Endothelial cell of umbilical vein (primary cell): ENCODE results near the gene KCNJ6. TPM values are rescaled to one million over a fixed set of nuclear protein-coding genes. Genes with fewer than 3 reads are reported as not detected.

ENCODE experiments used
- BruUV-seq: library from RNA; stranded (reverse); fragments of 400-500 nt; replicated peaks from 2 replicates; lab custom pipeline; 2021; lab: Mats Ljungman, UMichigan
- CTCF ChIA-PET: fragments of 300-600, 350-600 bp; sonication (Branson Sonifier 250); formaldehyde crosslinking; loops from one replicate; lab custom pipeline; 2021; ENCODE audit warnings: antibody characterized with exemption, inconsistent platforms; lab: Charles Lee
- POLR2A ChIA-PET: fragments of 300-600, 350-600 bp; sonication (Branson Sonifier 250); formaldehyde crosslinking; loops from one replicate; lab custom pipeline; 2021; ENCODE audit warnings: antibody characterized with exemption, inconsistent platforms; lab: Charles Lee
- DNase-seq: peaks from one replicate; pipeline ENCODE4 v3.0.0-alpha.2; 2011; ENCODE audit warnings: low read depth, low spot score
- FAIRE-seq: peaks from 2 replicates; lab custom pipeline; 2011; peaks lifted over from hg19 to GRCh38; lab: Jason Lieb, UNC
- H2AFZ ChIP-seq: 2 replicates; pipeline ENCODE4 v1.6.0; 2012; ENCODE audit warnings: low read depth, low read length, control low read depth, inconsistent platforms
- H3K27ac ChIP-seq: 2 replicates; pipeline ENCODE4 v1.5.1; 2011; ENCODE audit warnings: low read depth, mild to moderate bottlenecking, control low read depth, low read length, moderate library complexity; ENCODE audit not compliant: insufficient read depth
- H3K27me3 ChIP-seq, 2 experiments: 2 replicates each; pipeline versions ENCODE4 v1.6.0 to v1.6.1; 2011; ENCODE audit warnings: low read length in 2 of 2, mixed read lengths in 1 of 2; ENCODE audit not compliant: control insufficient read depth in 2 of 2, insufficient read depth in 2 of 2
- H3K36me3 ChIP-seq, 2 experiments: 2 replicates in 1 of 2; 3 replicates in 1 of 2; pipeline ENCODE4 v1.5.1; 2011; ENCODE audit warnings: low read length in 2 of 2, mild to moderate bottlenecking in 1 of 2, moderate library complexity in 1 of 2; ENCODE audit not compliant: control insufficient read depth in 2 of 2, insufficient read depth in 2 of 2; ENCODE audit errors: extremely low read depth in 1 of 2
- H3K4me1 ChIP-seq: 3 replicates; pipeline ENCODE4 v1.5.1; 2011; ENCODE audit warnings: mild to moderate bottlenecking, low read length; ENCODE audit not compliant: control insufficient read depth, insufficient read depth; ENCODE audit errors: extremely low read depth
- H3K4me2 ChIP-seq: 2 replicates; pipeline ENCODE4 v1.6.1; 2011; ENCODE audit warnings: low read length, control low read depth, mixed read lengths; ENCODE audit not compliant: insufficient read depth
- H3K4me3 ChIP-seq, 3 experiments: fragments of 200-600 bp in 1 of 3; sonication (generic), shearing (Covaris generic) in 1 of 3; replicated peaks in 1 of 3; 2 replicates each; pipeline ENCODE4 v1.5.1; 2011 to 2016; ENCODE audit warnings: control low read depth in 3 of 3, low read length in 3 of 3, mild to moderate bottlenecking in 2 of 3, inconsistent platforms in 1 of 3, low read depth in 1 of 3, moderate library complexity in 1 of 3; ENCODE audit not compliant: insufficient read depth in 1 of 3
- H3K79me2 ChIP-seq: 2 replicates; pipeline ENCODE4 v1.6.0; 2012; ENCODE audit warnings: low read length, inconsistent platforms; ENCODE audit not compliant: control insufficient read depth, insufficient read depth
- H3K9ac ChIP-seq: replicated peaks from 2 replicates; pipeline ENCODE3; 2011; ENCODE audit warnings: low read length, control low read depth; ENCODE audit not compliant: insufficient read depth; ENCODE audit errors: extremely low read depth
- H3K9me1 ChIP-seq: replicated peaks from 3 replicates; pipeline ENCODE4 v1.6.0; 2011; ENCODE audit warnings: mild to moderate bottlenecking, low read length; ENCODE audit not compliant: control insufficient read depth, insufficient read depth; ENCODE audit errors: extremely low read depth
- H3K9me3 ChIP-seq: replicated peaks from 2 replicates; pipeline ENCODE4 v1.5.1; 2012; ENCODE audit warnings: low read length, inconsistent platforms; ENCODE audit not compliant: control insufficient read depth, insufficient read depth
- H4K20me1 ChIP-seq: replicated peaks from 2 replicates; pipeline ENCODE3; 2011; ENCODE audit warnings: mild to moderate bottlenecking, low read length; ENCODE audit not compliant: control insufficient read depth, insufficient read depth; ENCODE audit errors: extremely low read depth
- CTCF ChIP-seq, 2 donors: IDR thresholded peaks; 1 replicate in 1 of 2; 2 replicates in 1 of 2; pipeline ENCODE4 v1.5.1; 2011; ENCODE audit warnings: low read length in 2 of 2, mild to moderate bottlenecking in 2 of 2, moderate library complexity in 2 of 2, control low read depth in 1 of 2, inconsistent platforms in 1 of 2, low read depth in 1 of 2; ENCODE audit not compliant: insufficient read depth in 1 of 2; ENCODE audit errors: extremely low read depth in 1 of 2
- FOS ChIP-seq: IDR thresholded peaks from 2 replicates; pipeline ENCODE4 v1.6.1; 2011; ENCODE audit warnings: mild to moderate bottlenecking, low read length, moderate library complexity, borderline replicate concordance; ENCODE audit not compliant: insufficient read depth
- GATA2 ChIP-seq: IDR thresholded peaks from 2 replicates; pipeline ENCODE4 v1.7.0; 2011; ENCODE audit warnings: low read depth, mild to moderate bottlenecking, moderate library complexity, mixed read lengths, low read length; ENCODE audit not compliant: insufficient read length, insufficient read depth
- JUN ChIP-seq: IDR thresholded peaks from 2 replicates; pipeline ENCODE4 v1.6.1; 2011; ENCODE audit warnings: borderline replicate concordance, low read depth; ENCODE audit not compliant: insufficient read length, insufficient read depth
- MYC ChIP-seq: IDR thresholded peaks from one replicate; pipeline ENCODE4 v1.6.1; 2011; ENCODE audit warnings: mild to moderate bottlenecking, low read depth, low read length
- POLR2A ChIP-seq: IDR thresholded peaks from 2 replicates; pipeline ENCODE4 v1.6.1; 2012; ENCODE audit warnings: low read depth, mild to moderate bottlenecking, control low read depth, low read length
- dilution Hi-C: fragments of 300-500 bp; cut with MboI; formaldehyde crosslinking; loops from one replicate; pipeline ENCODE4 v1.15.0; 2019; ENCODE audit warnings: low sequenced_read_pairs; ENCODE audit not compliant: extremely low pct_ligation_motif_present
- intact Hi-C: fragments of 100-400 bp; cut with micrococcal nuclease; formaldehyde crosslinking; loops from one replicate; pipeline ENCODE4 v1.10.0; 2022
- polyA plus RNA-seq, 4 experiments: library from polyadenylated mRNA; depleted of rRNA in 3 of 4; stranded (reverse) in 3 of 4; unstranded in 1 of 4; fragments of >200 nt; gene quantifications; 2 replicates each; pipeline versions ENCODE4 v1.2.1 to v1.2.3, GENCODE V29; 2011 to 2012; ENCODE audit warnings: missing spikeins in 1 of 4
- total RNA-seq: library from RNA; stranded (reverse); gene quantifications from 2 replicates; pipeline ENCODE4 v1.2.3, GENCODE V29; 2021

The KCNJ6 gene
- total and polyA plus RNA-seq, 2 donors (not counting 3 experiments of a cell fraction or from before 2014, with no cell fraction given), result not detected

- H4K20me1 ChIP-seq, result no peaks in the 10 kb centered on the region
- H3K9me1 ChIP-seq, result no peaks in the 10 kb centered on the region
- no peaks in the 10 kb centered on the region for H3K79me2 ChIP-seq
- TF ChIP-seq GATA2 (no peak), CTCF (IDR thresholded peaks at IDR 0.05; ENCODE audit: extremely low read depth in 1 of 2, insufficient read depth in 1 of 2, low read depth in 1 of 2, low read length in 2 of 2) (no peak)
- FAIRE-seq (no peak), DNase-seq (no peak)
- no peak overlapping the region for H2AFZ ChIP-seq
- no peak overlapping the region for H3K9ac ChIP-seq
- ChIA-PET POLR2A (no interaction called here), CTCF (interaction anchor here (1.1 kb wide), 1 partner anchor 190 kb away, joined by 4 read pairs; no protein-coding TSS in a partner anchor)
- no peak overlapping the region for H3K27ac ChIP-seq
- no peak overlapping the region for H3K4me2 ChIP-seq
- intact Hi-C loops (no loop called here), dilution Hi-C loops (no loop called here)
- H3K36me3 ChIP-seq, result no peaks in the 10 kb centered on the region
- BruUV-seq, result no TSS peak
- H3K4me1 ChIP-seq, result no peaks in the 10 kb centered on the region
- H3K4me3 ChIP-seq, result no peak overlapping the region
- H3K9me3 ChIP-seq, result no peaks in the 10 kb centered on the region
- H3K27me3 ChIP-seq, result peaks cover 0 to 5% of the 10 kb centered on the region in 2 experiments
Measured at GRCh38 chr21:37865156-37865555, 51.1 kb downstream of the KCNJ6 start.

- no TSS peak for BruUV-seq
- TF ChIP-seq MYC (no peak), FOS (no peak), POLR2A (no peak), JUN (no peak)
- Histone ChIP-seq H2AFZ (no peak overlapping the region), H3K9ac (no peak overlapping the region), H3K4me2 (no peak overlapping the region), H3K9me3 (no peaks in the 10 kb centered on the region), H3K4me1 (no peaks in the 10 kb centered on the region), H3K9me1 (no peaks in the 10 kb centered on the region), H3K27ac (no peak overlapping the region), H3K36me3 (no peaks in the 10 kb centered on the region), H3K79me2 (no peaks in the 10 kb centered on the region), H3K4me3 (no peak overlapping the region), H4K20me1 (no peaks in the 10 kb centered on the region), H3K27me3 (peaks cover 0 to 5% of the 10 kb centered on the region in 2 experiments)
- POLR2A ChIA-PET, result no interaction called here
- dilution Hi-C loops (no loop called here), intact Hi-C loops (no loop called here)
- CTCF ChIA-PET, result interaction anchor here (1.7 to 2.2 kb wide), 2 partner anchors 14 to 263 kb away, joined by 4 to 6 read pairs; no protein-coding TSS in a partner anchor
- FAIRE-seq (no peak), DNase-seq (no peak)
Measured at GRCh38 chr21:37863842-37864241, 52.4 kb downstream of the KCNJ6 start.
